Measurements from ENCODE around the gene NELFB.

Gene NELFB

DNA sequence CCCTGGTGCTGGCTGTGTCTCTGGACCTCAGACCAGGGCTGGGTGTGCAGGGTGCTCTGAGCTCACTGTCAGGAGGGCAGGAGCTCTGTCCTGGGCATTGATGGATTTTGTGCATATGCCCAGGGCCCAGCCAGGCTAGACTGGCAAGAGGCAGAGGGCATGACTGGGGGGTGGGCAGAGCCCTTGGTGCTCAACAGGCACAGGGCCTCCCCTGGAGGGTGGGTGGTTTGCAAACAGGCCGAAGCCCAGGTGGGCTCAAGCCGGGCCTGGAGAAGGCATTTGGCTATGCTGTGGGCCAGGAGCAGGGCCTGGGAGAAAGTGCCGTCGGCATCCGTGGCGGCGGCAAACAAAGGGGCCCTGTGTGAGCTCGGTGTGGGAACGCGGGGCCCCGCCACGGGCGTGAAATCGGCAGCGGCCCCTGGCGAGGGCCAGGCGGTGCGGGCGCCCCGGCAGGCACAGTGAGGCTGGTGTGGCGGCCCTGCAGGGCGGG lies 48.8 kb downstream of the NELFB start:
- no peak for DNase-seq

DNA sequence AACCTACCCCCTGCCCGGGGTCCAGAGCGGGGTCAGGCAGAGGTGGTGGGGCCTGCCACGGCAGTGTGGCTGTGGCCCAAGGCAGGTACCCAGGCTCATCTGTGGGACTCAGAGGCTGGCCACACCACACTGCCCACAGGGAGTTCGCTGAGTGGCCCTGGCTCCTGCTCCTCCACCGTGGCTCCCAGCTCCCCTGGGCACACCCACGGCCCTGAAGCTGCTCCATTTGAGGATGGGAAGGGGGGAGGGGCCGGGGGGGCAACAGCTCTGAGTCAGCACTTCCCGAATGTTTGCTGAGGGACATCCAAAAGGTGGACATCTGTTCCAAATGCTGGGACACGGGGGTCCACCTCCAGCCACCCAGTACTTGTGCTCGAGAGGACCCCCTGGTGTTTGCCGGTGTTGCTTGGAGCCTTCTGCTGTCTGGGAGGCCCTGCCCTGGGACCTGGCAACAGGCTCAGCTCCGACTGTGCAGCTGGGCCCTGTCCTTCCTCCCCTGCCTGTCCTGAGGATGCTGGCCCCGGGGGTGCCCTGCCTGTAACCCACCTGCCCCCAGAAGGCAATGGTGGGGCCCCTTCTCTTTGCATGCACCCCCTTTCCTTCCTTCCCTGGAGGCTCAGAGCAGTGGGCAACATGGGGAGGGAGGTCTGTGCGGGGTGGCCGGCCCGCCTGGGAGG lies 49.4 kb downstream of the NELFB start:
- no peak for DNase-seq

DNA sequence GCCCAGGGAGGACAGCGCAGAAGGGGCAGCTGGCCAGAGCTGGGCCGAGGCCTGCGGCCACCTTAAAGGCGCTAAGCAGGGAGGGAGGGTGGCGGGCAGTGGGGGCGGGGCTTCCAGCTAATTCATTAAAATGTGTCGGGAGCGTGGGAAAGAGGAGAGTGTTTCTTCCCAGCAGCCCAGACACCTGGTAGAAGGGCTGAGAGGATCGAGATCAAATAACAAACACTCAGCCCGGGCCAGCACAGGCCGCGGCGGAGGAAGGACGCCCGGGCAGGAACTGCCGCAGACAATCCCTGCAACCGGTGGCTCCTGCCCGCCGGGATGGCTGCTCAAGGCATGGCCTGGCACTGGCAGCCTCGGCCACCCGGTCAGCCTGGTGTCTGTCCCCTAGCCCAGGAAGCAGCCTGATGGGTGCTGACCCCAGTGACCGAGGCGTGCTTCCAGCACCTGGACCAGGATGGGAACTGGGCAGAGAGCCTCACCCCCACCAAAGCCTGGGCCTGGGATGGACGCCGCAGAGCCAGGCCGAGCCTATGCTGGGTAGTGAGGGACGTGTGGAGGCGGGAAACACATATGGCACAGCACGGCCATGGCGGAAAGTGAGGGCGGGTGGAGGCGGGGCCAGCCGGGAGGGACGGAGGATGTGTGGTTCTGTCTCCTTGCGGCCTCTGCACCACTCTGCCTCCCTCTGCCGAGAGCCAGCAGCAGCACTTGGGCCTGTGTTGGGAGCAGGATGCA lies 50.1 kb downstream of the NELFB start:
- DNase-seq = peak; percentile 63

DNA sequence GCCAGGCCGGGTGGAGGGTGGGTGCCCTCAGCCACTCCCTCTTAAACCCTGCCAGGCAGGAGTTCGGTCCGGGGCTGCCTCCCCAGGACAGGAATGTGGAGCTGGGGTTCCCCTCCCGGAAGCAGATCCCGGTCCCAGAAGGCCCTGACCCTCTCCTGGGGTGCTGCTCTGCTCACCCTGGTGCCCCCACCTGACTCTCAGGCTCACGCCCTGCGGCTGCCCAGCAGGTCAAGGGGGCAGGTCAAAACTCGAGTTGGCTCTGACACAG lies 50.6 kb downstream of the NELFB start:
- no peak for DNase-seq

DNA sequence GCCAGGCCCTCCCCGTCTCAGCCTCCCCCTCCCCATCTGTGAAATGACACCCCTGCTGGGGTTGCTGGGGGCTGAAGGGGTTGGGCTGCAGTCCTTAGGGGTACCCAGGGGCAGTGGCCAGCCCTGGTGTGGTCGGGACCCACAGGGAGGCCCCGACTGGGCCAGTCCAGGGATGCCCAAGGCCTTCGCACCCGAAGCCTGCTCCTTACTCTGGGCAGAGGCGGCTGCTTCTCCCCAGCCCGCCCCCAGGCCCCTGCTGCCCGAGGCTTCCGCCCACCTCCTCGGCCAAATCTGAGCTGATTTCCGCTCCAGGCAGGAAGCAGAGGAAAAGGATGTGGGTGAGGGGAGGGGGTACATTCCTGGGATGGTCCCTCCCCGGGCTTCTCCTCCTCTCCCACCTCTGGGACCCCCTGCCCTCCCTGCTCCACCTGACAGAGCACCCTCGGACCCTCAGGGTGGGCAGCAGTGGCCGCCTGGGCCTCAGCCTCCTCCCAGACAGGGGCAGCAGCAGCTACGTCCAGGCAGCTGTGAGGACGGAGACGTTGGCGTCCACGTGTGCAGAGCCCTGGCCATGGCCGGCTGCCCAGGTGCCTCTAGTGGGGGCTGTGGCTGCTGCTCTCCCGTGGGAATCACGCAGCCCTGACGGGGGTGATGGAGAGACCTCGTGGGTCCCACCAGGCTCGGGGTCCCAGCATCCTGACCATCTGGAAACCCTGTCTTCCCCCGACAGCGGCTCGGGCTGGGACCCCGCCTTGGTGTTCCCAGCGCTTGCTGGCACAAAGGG lies 51.1 kb downstream of the NELFB start:
- peak in 1 of 2 donors; percentile 28 for DNase-seq

DNA sequence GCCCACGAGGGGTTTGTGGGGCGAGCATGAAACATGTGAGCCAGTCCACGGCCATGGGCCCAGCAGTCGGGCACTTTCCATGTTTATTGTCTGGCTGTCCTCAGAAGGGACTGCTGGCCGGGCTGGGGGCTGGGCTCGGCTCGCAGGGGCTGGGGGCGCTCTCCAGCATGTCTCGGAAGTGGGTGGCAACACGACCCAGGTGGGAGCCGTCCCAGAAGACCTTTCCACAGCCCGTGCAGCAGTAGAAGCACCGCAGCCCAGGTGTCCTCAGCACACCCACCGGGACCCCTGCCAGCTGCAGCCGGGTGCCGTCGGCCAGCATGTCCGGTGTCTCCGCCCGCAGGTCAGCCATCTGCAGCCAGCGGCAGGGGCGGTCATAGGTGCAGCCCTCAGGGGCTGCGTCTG lies 51.7 kb downstream of the NELFB start:
- DNase-seq = no peak

DNA sequence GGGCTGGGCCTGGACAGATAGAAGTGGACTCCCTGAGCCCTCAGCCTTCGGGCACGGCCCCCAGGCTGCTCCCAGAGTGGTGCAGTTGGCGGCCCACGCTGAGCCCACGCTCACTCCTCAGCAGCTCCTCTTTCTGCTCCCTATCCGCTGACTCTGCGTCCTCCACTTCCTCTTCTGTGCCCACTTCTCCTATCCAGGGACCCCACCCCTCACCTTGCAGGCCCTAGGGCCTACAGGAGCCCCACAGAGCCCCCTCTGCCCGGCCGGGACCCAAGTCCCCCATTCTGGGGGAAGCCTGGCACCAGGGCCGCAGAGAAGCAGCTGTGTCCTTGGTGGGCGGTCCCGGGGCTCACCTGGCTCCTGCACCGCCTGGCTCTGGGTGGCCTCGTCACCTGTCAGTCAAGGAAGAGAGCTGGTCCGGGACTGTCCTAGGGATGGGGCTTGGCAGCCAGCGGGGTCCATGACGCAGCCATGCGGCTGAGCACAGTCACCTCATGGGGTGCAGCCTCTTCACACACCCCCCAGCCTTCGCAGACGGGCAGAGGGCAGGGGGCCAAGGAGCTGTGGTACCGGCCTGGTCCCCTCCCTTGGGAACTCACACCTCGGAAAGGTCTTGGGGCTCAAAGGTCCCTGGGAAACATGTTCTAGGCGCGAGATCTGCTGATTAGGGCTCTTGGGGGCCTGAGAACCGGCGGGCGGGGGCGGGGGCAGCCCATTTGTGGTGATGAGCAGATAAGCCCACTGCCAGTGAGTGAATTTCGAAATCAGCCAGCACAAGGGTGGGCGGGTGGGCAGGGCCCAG lies 52.3 kb downstream of the NELFB start:
- DNase-seq = peak; percentile 36 to 58

DNA sequence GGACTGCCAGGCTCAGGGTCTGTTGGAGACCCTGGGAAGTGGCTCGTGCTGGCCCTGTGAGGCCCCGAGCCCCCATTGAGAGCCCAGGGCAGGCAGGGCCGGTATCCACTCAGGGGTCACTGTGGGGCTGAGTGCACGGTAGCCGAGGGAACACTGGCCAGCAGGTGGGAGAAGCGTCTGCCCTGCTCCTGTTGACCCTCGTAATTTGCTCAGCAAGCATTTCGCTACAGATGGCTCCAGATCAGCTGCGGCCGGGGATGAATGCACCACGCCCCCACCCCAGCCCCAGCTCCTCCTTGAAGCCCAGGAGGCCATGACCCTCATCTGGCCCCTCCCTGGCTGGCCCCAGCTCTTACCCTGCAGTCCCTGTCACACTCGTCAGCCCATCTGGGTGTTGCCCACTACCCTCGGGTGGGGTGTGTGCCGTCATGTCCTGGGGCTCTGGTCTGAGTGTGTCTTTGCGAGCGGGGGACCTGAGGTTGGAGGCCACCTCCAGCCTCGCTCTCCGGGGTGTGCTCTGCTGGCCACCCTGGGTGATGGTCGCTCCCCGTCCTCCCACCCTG lies 53.0 kb downstream of the NELFB start:
- DNase-seq = no peak

DNA sequence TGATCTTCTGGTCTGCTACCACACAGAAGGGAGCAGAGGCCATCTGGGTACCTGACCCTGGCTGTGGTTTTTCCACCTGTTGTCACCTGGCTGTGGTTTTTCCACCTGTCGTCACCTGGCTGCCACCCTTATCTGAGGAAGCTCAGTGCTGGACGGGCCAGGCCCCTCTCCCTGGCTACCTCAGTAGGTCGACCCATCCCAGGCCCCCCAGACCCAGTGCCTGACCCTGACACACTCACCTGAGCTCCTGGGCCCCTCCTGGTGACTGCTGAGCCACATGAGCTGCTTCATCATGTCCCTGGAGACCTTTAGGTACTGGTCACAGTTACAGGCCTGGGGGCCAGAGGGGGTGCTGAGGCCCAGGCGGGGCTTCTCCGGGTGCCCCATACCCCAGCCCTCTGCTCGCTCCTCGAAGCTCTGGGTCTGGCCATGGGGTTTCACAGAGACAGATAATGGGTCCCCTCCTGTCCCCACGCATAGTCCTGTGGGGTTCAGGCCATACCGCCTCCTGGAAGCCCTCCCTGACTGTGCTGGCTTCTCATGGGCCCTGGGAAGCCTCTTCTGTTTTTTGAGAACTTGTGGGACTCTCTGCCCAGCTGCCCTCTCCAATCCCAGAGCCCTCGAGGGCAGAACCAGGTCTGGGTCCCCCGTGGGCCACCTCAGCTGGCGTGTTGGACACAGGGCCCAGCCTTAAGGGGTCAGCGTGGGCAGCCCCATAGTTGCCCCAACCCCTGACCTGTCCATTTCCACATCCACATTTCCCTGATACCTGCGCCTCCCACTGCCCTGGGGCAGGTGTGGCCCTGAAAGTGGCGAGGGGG lies 54.5 kb downstream of the NELFB start:
- DNase-seq = no peak

DNA sequence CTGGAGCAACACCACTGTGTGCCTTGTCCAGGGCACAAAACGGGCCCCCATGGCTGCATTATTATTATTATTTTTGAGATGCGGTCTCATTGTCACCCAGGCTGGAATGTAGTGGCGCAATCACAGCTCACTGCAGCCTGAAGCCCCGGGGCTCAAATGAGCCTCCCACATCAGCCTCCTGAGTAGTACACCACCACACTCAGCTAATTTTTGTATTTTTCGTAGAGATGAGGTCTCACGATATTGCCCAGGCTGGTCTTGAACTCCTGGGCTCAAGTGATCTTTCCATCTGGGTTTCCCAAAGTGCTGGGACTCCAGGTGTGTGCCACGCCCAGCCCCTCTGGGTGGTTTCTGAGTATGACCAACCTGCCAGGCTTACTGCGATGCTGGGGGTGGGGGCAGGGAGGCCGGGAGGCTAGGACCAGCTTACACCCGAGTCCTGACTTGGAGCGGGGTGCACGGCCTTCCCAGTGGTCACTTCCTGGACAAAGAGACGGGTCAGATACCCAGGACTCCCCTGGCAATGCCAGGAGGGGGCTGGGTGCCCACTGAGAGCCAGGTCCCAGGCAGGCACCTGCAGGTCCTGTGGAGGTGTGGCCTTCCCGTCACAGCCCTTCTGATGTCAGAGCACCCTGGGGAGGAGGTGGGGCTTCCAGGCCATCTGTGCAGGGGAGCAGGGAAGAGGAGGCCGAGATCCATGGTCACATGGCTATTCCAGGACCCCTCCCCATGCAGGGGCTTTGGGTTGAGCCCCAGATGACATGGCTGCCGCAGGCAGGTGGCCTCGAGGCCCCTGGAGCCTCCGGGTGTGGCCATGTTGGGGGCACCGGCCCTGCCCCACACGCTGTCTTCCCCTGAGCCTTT lies 55.3 kb downstream of the NELFB start:
- no peak for DNase-seq

DNA sequence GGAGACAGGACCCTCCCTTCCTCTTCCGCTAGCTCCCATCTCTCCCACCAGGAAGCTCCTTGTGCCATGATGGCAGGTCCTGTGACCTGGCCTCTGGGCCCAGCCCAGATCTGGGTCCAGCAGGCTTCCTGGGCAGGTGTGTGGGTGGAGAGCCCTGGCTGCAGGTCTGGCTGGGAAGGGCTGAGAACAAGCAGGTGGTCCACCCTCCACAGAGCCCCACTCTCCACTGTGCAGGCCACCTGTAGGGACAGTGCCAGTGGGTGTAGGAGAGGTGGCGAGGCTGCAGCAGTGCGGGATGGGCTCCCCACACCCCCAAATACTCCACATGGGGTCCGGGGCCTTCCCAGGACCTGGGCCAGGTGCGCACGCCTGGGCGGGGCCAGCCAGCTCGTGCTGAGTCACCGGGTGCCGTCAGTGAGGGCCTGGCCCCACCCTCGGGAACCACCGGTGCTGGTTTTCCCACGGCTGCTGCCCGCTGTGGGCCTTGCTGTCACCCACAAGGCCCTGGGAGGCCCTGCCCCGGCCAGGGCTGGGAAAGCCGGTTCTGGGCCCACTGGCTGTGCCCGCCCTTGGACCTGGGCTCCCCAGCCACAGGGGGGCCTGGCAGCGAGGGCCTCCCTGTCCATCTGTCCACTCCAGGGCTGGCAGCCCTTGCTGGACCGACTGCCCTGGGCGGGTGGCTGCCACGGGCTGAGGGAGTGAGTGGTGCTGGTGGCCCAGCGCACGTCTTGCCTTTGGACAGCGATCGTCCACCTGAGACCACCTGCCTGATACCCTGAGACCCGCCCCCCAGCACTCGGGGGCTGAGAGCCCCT lies 56.3 kb downstream of the NELFB start:
- DNase-seq = no peak

DNA sequence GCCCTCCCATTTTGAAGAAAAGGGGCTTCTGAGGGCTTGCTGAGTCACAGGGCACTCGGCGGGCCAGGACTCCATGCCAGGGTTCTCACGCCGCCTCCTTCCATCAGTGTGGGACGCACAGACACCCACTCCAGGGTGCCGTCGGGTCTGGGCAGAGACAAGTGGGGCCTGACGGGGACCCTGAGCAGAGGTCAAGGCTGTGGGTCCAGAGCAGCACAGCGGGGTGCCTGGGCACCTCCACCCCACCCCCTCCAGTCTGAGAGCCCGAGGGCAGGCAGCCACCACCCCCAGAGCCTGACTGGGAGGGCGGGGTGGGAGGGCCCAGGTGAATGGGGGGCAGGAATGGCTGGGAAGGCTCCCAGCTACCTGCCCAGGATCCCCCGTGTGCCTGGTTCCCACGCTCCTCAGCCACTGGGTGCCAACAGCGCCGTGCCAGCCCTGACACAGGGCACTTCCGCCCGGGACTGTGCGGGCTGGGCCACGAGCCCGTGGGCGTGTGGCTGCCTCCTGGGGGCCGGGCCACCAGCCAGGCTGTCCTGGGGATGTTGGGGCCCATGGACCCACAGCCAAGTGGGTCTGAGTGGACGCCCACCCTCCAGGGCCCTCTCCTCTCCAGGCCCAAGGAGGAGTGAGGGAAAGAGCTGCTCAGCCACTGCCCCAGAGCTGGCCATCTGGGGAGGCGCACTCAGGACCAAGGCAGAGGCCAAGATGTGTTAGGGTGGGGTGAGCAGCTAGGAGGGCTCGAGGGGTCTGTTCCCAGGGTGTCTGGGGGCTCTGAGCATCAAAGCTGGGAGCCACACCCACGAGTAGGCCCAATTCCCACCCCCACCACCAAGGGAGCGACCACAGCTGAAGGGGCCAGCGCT lies 57.1 kb downstream of the NELFB start:
- DNase-seq = no peak

DNA sequence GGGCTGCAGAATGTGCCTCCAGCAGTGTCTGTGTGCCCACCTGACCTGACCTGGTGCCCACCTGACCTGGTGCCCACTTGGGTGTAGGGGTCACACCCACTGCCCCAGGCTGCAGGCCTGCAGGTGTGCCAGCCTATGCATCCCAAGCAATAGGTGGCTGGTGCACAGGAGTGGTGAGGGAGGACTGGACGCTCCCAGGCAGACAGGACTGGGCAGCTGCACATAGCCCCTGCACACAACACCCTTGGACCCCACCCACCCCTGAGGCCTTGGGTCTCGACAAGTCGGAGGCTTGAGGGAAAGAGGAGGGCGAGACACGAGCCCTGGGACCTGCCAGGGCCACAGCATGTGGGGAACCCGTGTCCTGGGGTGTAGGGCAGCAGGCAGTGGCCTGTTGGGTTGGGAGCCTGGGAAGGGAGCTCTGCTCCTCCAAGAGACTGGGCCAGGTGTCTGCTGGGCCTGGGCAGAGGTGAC lies 57.8 kb downstream of the NELFB start:
- no peak for DNase-seq

DNA sequence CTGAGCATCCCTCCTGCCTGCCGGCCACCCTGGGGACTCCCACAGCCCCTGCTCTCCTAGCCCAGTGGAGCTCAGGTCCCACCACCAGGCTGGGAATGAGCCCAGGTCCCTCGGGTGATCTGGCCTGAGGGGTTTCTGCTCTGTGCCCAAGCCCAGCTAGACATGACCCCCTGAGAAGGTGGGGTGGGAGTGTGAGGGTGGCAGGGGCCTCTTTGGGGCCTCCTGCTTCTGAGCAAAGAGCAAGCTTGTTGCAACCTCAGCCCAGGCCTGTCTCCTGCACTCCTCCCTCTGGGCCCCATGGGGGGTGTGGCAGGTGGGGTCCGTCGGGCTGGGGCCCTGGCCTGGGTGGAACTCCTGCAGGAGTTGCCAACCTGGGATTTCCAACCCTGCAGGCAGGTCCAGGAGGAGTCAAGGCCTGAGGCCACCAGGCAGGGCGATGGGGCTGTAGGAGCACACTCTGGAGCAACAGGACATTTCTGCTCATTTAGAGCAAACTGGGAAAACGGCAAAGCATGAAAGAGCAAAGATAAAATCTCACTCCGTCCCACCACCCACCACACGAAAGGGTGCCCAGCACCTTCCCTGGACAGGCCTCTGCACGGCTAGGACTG lies 58.3 kb downstream of the NELFB start:
- no peak for DNase-seq

DNA sequence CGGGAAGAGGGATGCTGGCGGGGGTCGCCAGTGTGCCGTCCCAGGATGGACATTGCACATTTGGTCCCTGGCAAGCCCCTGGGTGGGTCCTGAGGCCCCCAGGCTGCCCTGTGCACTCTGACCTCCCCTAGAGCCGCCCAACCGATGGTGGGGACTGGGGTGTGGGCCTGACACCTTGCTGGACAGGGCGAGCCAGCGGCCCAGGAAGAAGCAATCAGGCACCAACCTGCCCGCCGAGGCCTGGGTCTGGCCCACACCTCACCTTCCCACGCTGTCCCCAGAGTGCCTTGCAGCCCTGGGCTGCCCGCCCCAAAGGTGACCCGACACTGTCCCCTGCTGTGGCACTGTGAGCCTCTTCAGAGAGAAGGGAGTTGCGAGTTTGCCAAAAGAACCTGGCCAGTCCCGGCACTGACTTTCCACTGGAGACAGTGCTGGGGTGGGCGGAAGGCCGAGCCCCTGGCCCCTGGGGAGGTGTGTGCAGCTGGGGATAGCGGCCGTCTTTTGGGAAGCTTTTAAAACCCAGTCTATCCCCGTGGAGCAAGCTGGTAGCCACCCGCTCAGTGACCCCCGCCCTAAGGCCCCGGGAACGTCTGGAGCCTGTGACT lies 58.9 kb downstream of the NELFB start:
- DNase-seq = no peak

DNA sequence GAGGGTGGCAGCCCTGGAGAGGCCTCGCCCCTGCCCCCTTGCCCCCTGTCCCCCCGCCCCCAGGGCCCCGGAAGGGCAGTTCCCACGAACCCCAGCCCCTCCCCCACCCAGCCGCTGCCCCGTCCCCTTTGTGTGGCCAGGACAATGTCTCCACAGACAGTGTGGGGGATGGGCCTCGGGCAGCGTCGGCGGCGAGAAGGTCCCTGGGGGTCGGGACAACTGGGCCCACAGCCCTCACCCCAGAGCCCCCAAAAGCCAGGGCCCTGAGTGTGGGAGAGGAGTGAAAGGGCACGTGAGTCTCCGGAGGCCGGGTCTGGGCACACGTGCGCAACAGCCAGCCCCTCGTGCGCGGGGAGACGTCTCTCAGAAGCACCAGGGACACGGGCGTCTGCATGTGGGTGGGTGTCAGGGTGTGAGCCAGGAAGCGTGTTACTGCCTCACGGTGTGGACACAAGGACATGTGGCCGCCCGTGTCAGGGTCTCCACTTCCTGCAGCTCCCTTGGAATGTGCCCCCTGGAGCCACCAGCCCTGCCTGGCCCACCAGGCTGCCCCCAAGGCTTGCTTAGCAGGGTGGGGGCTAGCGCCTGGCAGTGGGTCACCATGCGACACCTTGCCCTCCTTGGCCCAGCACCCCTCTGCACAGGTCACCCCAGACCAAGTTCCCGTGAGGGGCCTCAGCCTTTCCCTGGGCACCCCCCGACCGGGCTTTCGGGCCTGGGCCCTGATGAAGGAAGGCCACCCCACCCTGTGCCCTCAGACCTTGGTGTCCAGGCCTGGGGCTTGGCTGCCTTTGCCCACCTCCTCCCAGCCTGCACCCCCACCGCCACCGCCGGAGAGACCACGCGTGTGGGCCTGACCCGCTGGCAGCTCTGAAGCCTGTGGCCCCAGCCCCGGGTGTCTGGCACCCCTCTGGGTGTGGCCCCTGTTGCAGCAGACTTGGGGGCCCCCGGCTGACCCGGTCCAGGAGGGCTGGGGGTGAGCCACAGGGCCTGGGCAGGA lies 59.7 kb downstream of the NELFB start:
- no peak for DNase-seq

All from inflammatory macrophage (primary cell).